Effector memory CD4-positive, alpha-beta T cell (primary cell): ENCODE results near the gene KIRREL1.

ENCODE experiments used
- DNase-seq, 3 donors: peaks; one replicate each; pipeline ENCODE4 v3.0.0-alpha.2; 2020
- H3K27ac ChIP-seq: 2 replicates; pipeline ENCODE4 v1.7.0; 2013; ENCODE audit warnings: mild to moderate bottlenecking, low read length, moderate library complexity; ENCODE audit not compliant: insufficient read depth, poor library complexity, severe bottlenecking
- H3K27me3 ChIP-seq: replicated peaks from 2 replicates; pipeline ENCODE4 v1.7.0; 2013; ENCODE audit warnings: mild to moderate bottlenecking, low read length; ENCODE audit not compliant: insufficient read depth, control insufficient read depth, poor library complexity, severe bottlenecking
- H3K36me3 ChIP-seq: 2 replicates; pipeline ENCODE4 v1.7.0; 2013; ENCODE audit warnings: mild to moderate bottlenecking, low read length, moderate library complexity; ENCODE audit not compliant: control insufficient read depth, insufficient read depth
- H3K4me1 ChIP-seq: 2 replicates; pipeline ENCODE4 v1.7.0; 2013; ENCODE audit warnings: low read length, mild to moderate bottlenecking; ENCODE audit not compliant: control insufficient read depth, insufficient read depth, poor library complexity, severe bottlenecking
- H3K4me3 ChIP-seq: 2 replicates; pipeline ENCODE4 v1.7.0; 2013; ENCODE audit warnings: low read length, low read depth, mild to moderate bottlenecking; ENCODE audit not compliant: insufficient read depth, poor library complexity, severe bottlenecking
- H3K9me3 ChIP-seq: 2 replicates; pipeline ENCODE4 v1.7.0; 2013; ENCODE audit warnings: mild to moderate bottlenecking, low read length, moderate library complexity; ENCODE audit not compliant: control insufficient read depth
- total RNA-seq, 3 donors: gene quantifications; one replicate each; lab custom pipeline; 2026; lab: John Stamatoyannopoulos, UW

KIRREL1 gene
- total RNA-seq = 0 reads per million in 3 donors

DNA sequence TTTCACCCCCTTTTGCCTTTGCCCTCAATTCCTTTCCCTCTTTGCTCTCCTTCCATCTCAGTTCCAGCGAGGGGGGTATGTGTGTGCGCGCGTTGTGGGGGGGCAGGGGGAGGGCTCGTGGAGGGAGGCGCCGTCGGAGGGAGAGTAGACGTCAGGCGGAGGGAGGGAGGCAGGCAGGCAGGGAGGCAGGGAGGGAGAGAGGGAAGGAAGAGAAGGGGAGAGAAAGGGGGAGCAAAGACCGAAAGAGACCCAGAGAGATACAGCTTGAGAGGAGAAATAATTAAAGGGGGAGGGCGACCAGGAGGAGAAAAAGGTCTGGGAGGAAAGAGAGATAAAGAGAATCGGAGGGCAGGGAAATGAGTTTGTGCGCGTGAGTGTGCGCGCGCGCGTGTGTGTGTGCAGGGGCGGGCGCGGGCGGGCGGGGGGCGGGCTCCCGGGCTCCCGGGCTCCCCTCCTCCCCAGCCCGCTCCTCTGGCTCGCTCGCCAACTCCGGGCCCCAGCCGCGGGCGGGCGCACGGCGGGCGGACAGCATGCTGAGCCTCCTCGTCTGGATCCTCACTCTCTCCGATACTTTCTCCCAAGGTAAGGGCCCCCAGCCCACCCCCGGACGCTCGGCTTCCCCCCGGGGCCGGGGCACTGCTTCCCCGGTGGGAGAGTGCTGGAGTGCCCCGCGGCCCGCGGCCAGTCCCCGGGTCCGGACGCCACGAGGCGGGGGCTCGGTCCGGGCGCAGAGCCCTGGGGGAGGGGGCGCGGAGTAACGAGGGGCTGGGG lies at the start of gene KIRREL1:
KIRREL1 (plus strand) TSS at position 499 of the 771 bp plus-strand sequence; CDS start at position 531, 32 bp downstream.
- Histone ChIP-seq H3K9me3 (no peaks in the 10 kb centered on the region), H3K27me3 (peaks cover 15% of the 10 kb centered on the region), H3K4me3 (no peak within 1 kb of the TSS), H3K36me3 (no peaks in the 10 kb centered on the region), H3K27ac (no peak within 1 kb of the TSS), H3K4me1 (peaks cover 7% of the 10 kb centered on the region)
- DNase-seq = no peak

- no peak overlapping the region for H3K27ac ChIP-seq
Observed at GRCh38 chr1:157944663-157945280, 48.7 kb upstream of the KIRREL1 start.

GRCh38 chr1:157948312-157949073 lies 45.0 kb upstream of the KIRREL1 start:
- Histone ChIP-seq H3K4me3 (no peak overlapping the region), H3K4me1 (no peaks in the 10 kb centered on the region), H3K27me3 (no peaks in the 10 kb centered on the region), H3K9me3 (no peaks in the 10 kb centered on the region), H3K36me3 (no peaks in the 10 kb centered on the region), H3K27ac (no peak overlapping the region)
- DNase-seq = no peak

More at GRCh38 chr1:157944663-157945280, 48.7 kb upstream of the KIRREL1 start:
- no peaks in the 10 kb centered on the region for H3K4me1 ChIP-seq
- no peaks in the 10 kb centered on the region for H3K9me3 ChIP-seq
- H3K27me3 ChIP-seq = no peaks in the 10 kb centered on the region
- no peak for DNase-seq
- H3K4me3 ChIP-seq = no peak overlapping the region
- H3K36me3 ChIP-seq = no peaks in the 10 kb centered on the region

DNA sequence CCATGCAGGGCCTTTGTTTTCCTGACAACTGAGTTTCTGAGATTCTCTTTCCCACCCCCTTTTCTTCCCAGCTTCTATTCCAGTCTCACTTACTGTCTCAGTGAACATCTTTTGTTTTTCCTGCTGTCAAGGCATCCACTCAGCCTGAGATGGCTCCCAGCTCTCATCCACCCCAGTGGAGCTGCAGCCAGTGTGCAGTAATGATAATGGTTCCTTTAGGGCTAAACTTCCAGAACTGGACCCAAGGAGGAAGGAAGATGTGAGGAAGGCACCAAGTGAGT lies 44.4 kb upstream of the KIRREL1 start:
- Histone ChIP-seq H3K36me3 (no peaks in the 10 kb centered on the region), H3K27me3 (no peaks in the 10 kb centered on the region), H3K4me1 (no peaks in the 10 kb centered on the region), H3K9me3 (no peaks in the 10 kb centered on the region), H3K27ac (no peak overlapping the region), H3K4me3 (no peak overlapping the region)
- no peak for DNase-seq

- H3K36me3 ChIP-seq = no peaks in the 10 kb centered on the region
- H3K27ac ChIP-seq = no peak overlapping the region
- peaks cover 5% of the 10 kb centered on the region for H3K27me3 ChIP-seq
- no peaks in the 10 kb centered on the region for H3K4me1 ChIP-seq
- no peak overlapping the region for H3K4me3 ChIP-seq
- no peaks in the 10 kb centered on the region for H3K9me3 ChIP-seq
- DNase-seq = no peak
Observed at GRCh38 chr1:157951230-157951629, 42.2 kb upstream of the KIRREL1 start.

DNA sequence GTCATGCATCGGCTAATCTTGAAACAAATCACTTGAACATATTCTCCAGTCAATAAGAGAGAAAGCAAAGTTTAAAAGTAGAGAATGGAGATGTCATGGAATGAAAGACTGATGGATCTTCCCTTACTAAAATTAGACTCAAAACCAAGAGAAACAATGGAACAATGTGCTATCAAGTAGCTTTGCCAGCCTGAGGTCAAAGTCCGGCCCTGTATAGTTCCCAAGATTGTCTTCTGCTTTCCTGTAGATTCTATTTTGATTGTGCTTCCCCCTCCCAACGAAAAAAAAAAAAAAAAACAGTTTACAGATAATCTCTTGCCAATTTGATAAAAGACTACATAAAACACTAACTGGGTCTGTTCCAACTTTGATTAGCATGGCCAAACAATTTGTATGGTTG lies 40.8 kb upstream of the KIRREL1 start:
- Histone ChIP-seq H3K4me3 (no peak overlapping the region), H3K27ac (no peak overlapping the region), H3K4me1 (no peaks in the 10 kb centered on the region), H3K9me3 (no peaks in the 10 kb centered on the region), H3K27me3 (peaks cover 5% of the 10 kb centered on the region), H3K36me3 (no peaks in the 10 kb centered on the region)
- DNase-seq = no peak

DNA sequence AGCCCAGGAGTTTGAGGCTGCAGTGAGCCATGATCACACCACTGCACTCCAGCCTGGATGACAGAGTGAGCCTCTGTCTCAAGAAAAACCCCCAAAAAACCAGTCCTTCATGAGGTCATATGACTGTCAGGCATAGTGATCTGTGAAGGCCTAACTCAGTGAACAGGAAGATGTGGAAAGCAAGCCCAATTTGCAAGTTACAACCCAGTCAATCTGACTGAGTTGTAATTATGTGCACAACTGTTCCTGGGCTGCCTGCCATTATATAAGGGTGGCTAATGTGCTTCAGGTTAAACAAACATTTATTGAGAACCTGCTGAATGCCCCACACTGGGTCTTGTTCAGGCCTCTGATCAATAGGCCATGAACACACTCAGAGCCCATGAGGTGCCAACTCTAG lies 38.2 kb upstream of the KIRREL1 start:
- Histone ChIP-seq H3K27ac (no peak overlapping the region), H3K4me1 (no peaks in the 10 kb centered on the region), H3K27me3 (peaks cover 8% of the 10 kb centered on the region), H3K4me3 (no peak overlapping the region), H3K9me3 (no peaks in the 10 kb centered on the region), H3K36me3 (no peaks in the 10 kb centered on the region)
- DNase-seq = no peak

DNA sequence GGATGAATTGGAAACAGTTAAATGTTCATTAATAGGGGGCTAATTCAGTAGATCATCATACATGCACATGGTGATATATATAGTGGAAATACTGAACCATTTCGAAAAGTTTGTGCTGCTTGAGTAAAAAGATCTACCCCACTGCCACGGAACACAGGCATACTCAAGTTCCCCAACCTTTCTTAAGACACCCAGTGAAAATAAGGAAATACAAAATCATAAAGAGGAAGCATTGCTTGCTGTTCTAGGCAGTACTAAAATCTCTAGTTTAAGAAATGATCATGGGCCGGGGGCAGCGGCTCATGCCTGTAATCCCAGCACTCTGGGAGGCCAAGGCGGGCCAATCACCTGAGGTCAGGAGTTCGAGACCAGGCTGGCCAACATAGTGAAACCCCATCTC lies 37.6 kb upstream of the KIRREL1 start:
- Histone ChIP-seq H3K4me1 (no peaks in the 10 kb centered on the region), H3K27ac (no peak overlapping the region), H3K4me3 (no peak overlapping the region), H3K27me3 (peaks cover 8% of the 10 kb centered on the region), H3K9me3 (no peaks in the 10 kb centered on the region), H3K36me3 (no peaks in the 10 kb centered on the region)
- no peak for DNase-seq

- peaks cover 8% of the 10 kb centered on the region for H3K27me3 ChIP-seq
- H3K36me3 ChIP-seq = no peaks in the 10 kb centered on the region
- H3K4me1 ChIP-seq = no peaks in the 10 kb centered on the region
- H3K27ac ChIP-seq = no peak overlapping the region
- H3K9me3 ChIP-seq = no peaks in the 10 kb centered on the region
- DNase-seq = no peak
- H3K4me3 ChIP-seq = no peak overlapping the region
Observed at GRCh38 chr1:157956732-157957131, 36.7 kb upstream of the KIRREL1 start.

GRCh38 chr1:157958263-157958662 lies 35.2 kb upstream of the KIRREL1 start:
- no peak overlapping the region for H3K27ac ChIP-seq
- H3K9me3 ChIP-seq = no peaks in the 10 kb centered on the region
- no peak overlapping the region for H3K4me3 ChIP-seq
- no peaks in the 10 kb centered on the region for H3K4me1 ChIP-seq
- no peak for DNase-seq
- no peaks in the 10 kb centered on the region for H3K36me3 ChIP-seq
- H3K27me3 ChIP-seq = peaks cover 8% of the 10 kb centered on the region
